Suprapubic skin (tissue), 4 donors: ENCODE results near the gene MGP.

Experiments used
- CTCF ChIP-seq, 2 donors: fragments of 200-600 bp in 1 of 2; fragments of 450-650 bp in 1 of 2; sonication (generic) in 1 of 2; IDR thresholded peaks; one replicate each; pipeline ENCODE4 v1.5.1; 2016 to 2019; ENCODE audit warnings: antibody characterized with exemption in 2 of 2, mild to moderate bottlenecking in 1 of 2, moderate library complexity in 1 of 2
- EP300 ChIP-seq: sonication (generic); formaldehyde crosslinking; IDR thresholded peaks from one replicate; pipeline ENCODE4 v1.6.1; 2017; ENCODE audit warnings: antibody characterized with exemption
- POLR2A ChIP-seq, 2 donors: fragments of 450-650 bp; IDR thresholded peaks; one replicate each; pipeline ENCODE4 v1.6.1; 2017; ENCODE audit warnings: antibody characterized with exemption in 2 of 2, mild to moderate bottlenecking in 2 of 2, moderate library complexity in 2 of 2
- POLR2AphosphoS5 ChIP-seq, 3 donors: sonication (generic); formaldehyde crosslinking; IDR thresholded peaks; one replicate each; pipeline ENCODE4 v1.6.1; 2017; ENCODE audit warnings: antibody characterized with exemption in 3 of 3

DNA sequence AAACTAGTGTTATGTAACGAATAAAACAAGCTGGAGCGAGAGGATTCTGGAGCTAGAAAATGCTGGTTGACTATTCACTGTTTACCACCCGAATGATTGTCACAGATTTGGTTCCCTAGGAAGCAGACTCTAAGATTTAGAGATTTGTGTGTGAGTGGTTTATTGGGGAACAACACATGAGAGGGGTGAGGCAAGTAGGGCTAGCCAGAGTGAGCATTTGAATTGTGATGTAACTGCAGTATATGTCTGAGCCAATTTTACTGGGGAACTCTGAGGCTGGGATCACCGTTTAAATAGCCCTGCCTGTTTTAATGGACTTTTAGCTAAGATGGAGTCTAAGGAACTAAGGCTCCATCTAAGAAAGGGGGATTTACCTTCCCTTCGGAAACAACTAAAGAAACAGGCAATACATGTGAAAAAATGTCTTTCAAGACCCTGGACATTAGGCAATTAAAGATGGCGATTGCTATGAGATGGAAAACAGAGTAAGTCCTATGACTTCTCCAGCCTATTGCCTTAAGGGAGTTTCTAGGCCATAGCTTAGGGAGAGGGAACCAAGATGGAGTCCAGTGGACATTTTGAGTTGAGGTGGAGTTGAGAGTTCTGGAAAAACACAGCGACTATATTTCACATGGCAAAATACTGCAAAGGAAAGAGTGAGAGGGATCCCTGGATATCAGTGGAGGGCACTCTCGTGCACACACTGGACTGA lies 6.3 kb downstream of the MGP start:
- TF ChIP-seq CTCF (IDR thresholded peaks at IDR 0.05): no peak
- no peak for TF ChIP-seq POLR2AphosphoS5 (IDR thresholded peaks at IDR 0.05)
- no peak for TF ChIP-seq POLR2A (IDR thresholded peaks at IDR 0.05)
- no peak for TF ChIP-seq EP300
